A549 (cell line): ENCODE measurements around the gene FGGY. TPM values are rescaled to one million over a fixed set of nuclear protein-coding genes. Genes with fewer than 3 reads are reported as not detected.

Experiments
- ATAC-seq, 2 experiments: fragments of 200-7000 bp in 1 of 2; fragments of >200 bp in 1 of 2; cut with Nextera tagmentation in 1 of 2; cut with Tn5 transposase in 1 of 2; 3 replicates each; pipeline versions ENCODE4 v1.8.0 to v1.9.1; 2018 to 2020; ENCODE audit warnings: mild to moderate bottlenecking in 1 of 2, moderate library complexity in 1 of 2
- CTCF ChIA-PET: fragments of 300-600 bp; sonication (Branson Sonifier 250); formaldehyde crosslinking; extraction: SDS; loops from one replicate; lab custom pipeline; 2021; ENCODE audit warnings: antibody characterized with exemption, inconsistent platforms; lab: Yijun Ruan, JAX
- POLR2A ChIA-PET: fragments of 350-600 bp; formaldehyde crosslinking; extraction: SDS; loops from one replicate; lab custom pipeline; 2021; ENCODE audit warnings: antibody characterized with exemption, inconsistent platforms; lab: Yijun Ruan, JAX
- DNase-seq, 2 experiments: peaks; one replicate each; pipeline versions ENCODE4 v3.0.0 to v3.0.0-alpha.2; 2011 to 2016; ENCODE audit warnings: low read depth in 1 of 2, low spot score in 1 of 2
- FAIRE-seq: peaks from 2 replicates; lab custom pipeline; 2011; peaks lifted over from hg19 to GRCh38; lab: Jason Lieb, UNC
- H3K27ac ChIP-seq, 2 experiments: fragments of >200 bp; sonication (Bioruptor Twin); formaldehyde crosslinking; 3 replicates each; pipeline ENCODE4 v1.5.1; 2016 to 2017
- H3K4me1 ChIP-seq: fragments of >200 bp; sonication (Bioruptor Twin); formaldehyde crosslinking; 3 replicates; pipeline ENCODE4 v1.6.1; 2016
- H3K4me2 ChIP-seq: fragments of >200 bp; sonication (Bioruptor Twin); formaldehyde crosslinking; 3 replicates; pipeline ENCODE4 v1.6.1; 2016
- H3K4me3 ChIP-seq: fragments of >200 bp; sonication (Bioruptor Twin); formaldehyde crosslinking; 3 replicates; pipeline ENCODE4 v1.5.1; 2016
- H3K9me3 ChIP-seq: fragments of >200 bp; sonication (Bioruptor Twin); formaldehyde crosslinking; 3 replicates; pipeline ENCODE4 v1.6.1; 2016
- BCL3 ChIP-seq: fragments of >200 bp; sonication (Bioruptor Twin); formaldehyde crosslinking; IDR thresholded peaks from 3 replicates; pipeline ENCODE4 v1.6.1; 2016
- BHLHE40 ChIP-seq: IDR thresholded peaks from 2 replicates; pipeline ENCODE4 v1.6.1; 2012; ENCODE audit warnings: low read depth, low read length, inconsistent platforms
- CBX2 ChIP-seq: fragments of 200-600 bp; sonication (generic); IDR thresholded peaks from 2 replicates; pipeline ENCODE4 v1.6.1; 2016; ENCODE audit warnings: low read depth, mild to moderate bottlenecking, borderline replicate concordance
- CBX8 ChIP-seq: fragments of 200-600 bp; sonication (generic); IDR thresholded peaks from 2 replicates; pipeline ENCODE4 v1.6.1; 2016
- CEBPB ChIP-seq, 2 experiments: fragments of >200 bp in 1 of 2; sonication (Bioruptor Twin) in 1 of 2; formaldehyde crosslinking in 1 of 2; IDR thresholded peaks; 2 replicates each; pipeline ENCODE4 v1.6.1; 2012 to 2016
- CHD2 ChIP-seq: fragments of 150-350 bp; IDR thresholded peaks from 2 replicates; pipeline ENCODE4 v1.6.1; 2014; ENCODE audit warnings: low read length; ENCODE audit not compliant: partially characterized antibody
- CHD4 ChIP-seq: fragments of 200-600 bp; sonication (generic); IDR thresholded peaks from 2 replicates; pipeline ENCODE4 v1.6.1; 2016; ENCODE audit warnings: antibody characterized with exemption, mild to moderate bottlenecking, borderline replicate concordance
- EHMT2 ChIP-seq: fragments of 200-600 bp; sonication (generic); IDR thresholded peaks from 2 replicates; pipeline ENCODE4 v1.6.1; 2016; ENCODE audit warnings: antibody characterized with exemption, low read depth, mild to moderate bottlenecking, moderate library complexity
- ELK1 ChIP-seq: fragments of 150-350 bp; IDR thresholded peaks from 2 replicates; pipeline ENCODE4 v1.6.1; 2014; ENCODE audit warnings: low read depth, mild to moderate bottlenecking, low read length
- FOSB ChIP-seq: fragments of 250-450 bp; sonication (Bioruptor Pico); IDR thresholded peaks from 2 replicates; pipeline ENCODE4 v1.5.0; 2020; ENCODE audit warnings: mild to moderate bottlenecking, moderate library complexity
- FOXS1 ChIP-seq: fragments of 250-450 bp; sonication (Bioruptor Pico); IDR thresholded peaks from 2 replicates; pipeline ENCODE4 v1.5.0; 2020; ENCODE audit warnings: mild to moderate bottlenecking, moderate library complexity
- HEYL ChIP-seq: fragments of 250-450 bp; sonication (Bioruptor Pico); IDR thresholded peaks from 2 replicates; pipeline ENCODE4 v1.8.0; 2021; ENCODE audit warnings: mild to moderate bottlenecking, moderate library complexity
- HMGXB4 ChIP-seq: fragments of 250-450 bp; sonication (Bioruptor Pico); IDR thresholded peaks from 2 replicates; pipeline ENCODE4 v1.5.0; 2021; ENCODE audit warnings: mild to moderate bottlenecking, moderate library complexity, borderline replicate concordance
- HOXB13 ChIP-seq: fragments of 250-450 bp; sonication (Bioruptor Pico); IDR thresholded peaks from 2 replicates; pipeline ENCODE4 v1.5.0; 2020; ENCODE audit warnings: low read depth, mild to moderate bottlenecking, moderate library complexity
- JUNB ChIP-seq: fragments of >200 bp; sonication (Bioruptor Twin); formaldehyde crosslinking; IDR thresholded peaks from 2 replicates; pipeline ENCODE4 v1.6.1; 2016
- KDM5A ChIP-seq: fragments of 200-600 bp; sonication (generic); IDR thresholded peaks from 2 replicates; pipeline ENCODE4 v1.6.1; 2016; ENCODE audit warnings: antibody characterized with exemption, mild to moderate bottlenecking
- MAFK ChIP-seq: fragments of 450-650 bp; IDR thresholded peaks from 2 replicates; pipeline ENCODE4 v1.6.1; 2014; ENCODE audit not compliant: partially characterized antibody
- MAZ ChIP-seq: fragments of 150-350 bp; IDR thresholded peaks from 2 replicates; pipeline ENCODE4 v1.6.1; 2014; ENCODE audit warnings: antibody characterized with exemption, low read depth, low read length, borderline replicate concordance
- NPAS2 ChIP-seq: fragments of 250-450 bp; sonication (Bioruptor Pico); IDR thresholded peaks from 2 replicates; pipeline ENCODE4 v1.8.0; 2022; ENCODE audit warnings: mild to moderate bottlenecking, moderate library complexity, borderline replicate concordance
- NR3C1 ChIP-seq: fragments of >200 bp; sonication (Bioruptor Twin); formaldehyde crosslinking; IDR thresholded peaks from 3 replicates; pipeline ENCODE4 v1.6.1; 2017
- PHF8 ChIP-seq: fragments of 200-600 bp; sonication (generic); IDR thresholded peaks from 2 replicates; pipeline ENCODE4 v1.6.1; 2016; ENCODE audit warnings: low read depth, mild to moderate bottlenecking, antibody characterized with exemption, moderate library complexity, borderline replicate concordance
- POLR2AphosphoS2 ChIP-seq: conservative IDR thresholded peaks from 2 replicates; pipeline ENCODE4 v1.6.1; 2012; ENCODE audit warnings: low read length, improper control_type of control experiment, inconsistent platforms
- RAD21 ChIP-seq, 2 experiments: fragments of >200 bp in 1 of 2; sonication (Bioruptor Twin) in 1 of 2; formaldehyde crosslinking in 1 of 2; IDR thresholded peaks in 1 of 2; conservative IDR thresholded peaks in 1 of 2; 2 replicates in 1 of 2; 3 replicates in 1 of 2; pipeline ENCODE4 v1.6.1; 2012 to 2018; ENCODE audit warnings: inconsistent platforms in 1 of 2
- REST ChIP-seq: fragments of 200-600 bp; sonication (generic); IDR thresholded peaks from 2 replicates; pipeline ENCODE4 v1.6.1; 2016; ENCODE audit warnings: antibody characterized with exemption, mild to moderate bottlenecking, moderate library complexity
- SMC3 ChIP-seq: fragments of >200 bp; sonication (Bioruptor Twin); formaldehyde crosslinking; IDR thresholded peaks from 3 replicates; pipeline ENCODE4 v1.6.1; 2018; ENCODE audit warnings: inconsistent platforms
- SREBF2 ChIP-seq: fragments of 450-650 bp; IDR thresholded peaks from 2 replicates; pipeline ENCODE4 v1.6.1; 2014; ENCODE audit warnings: mild to moderate bottlenecking, moderate library complexity
- TFCP2L1 ChIP-seq: fragments of 250-450 bp; sonication (Bioruptor Pico); IDR thresholded peaks from 2 replicates; pipeline ENCODE4 v1.5.0; 2021; ENCODE audit warnings: mild to moderate bottlenecking
- TP53 ChIP-seq: fragments of 250-450 bp; sonication (Bioruptor Pico); IDR thresholded peaks from 2 replicates; pipeline ENCODE4 v1.5.0; 2021; ENCODE audit warnings: mild to moderate bottlenecking, moderate library complexity
- ZFP36 ChIP-seq: fragments of 450-650 bp; IDR thresholded peaks from 2 replicates; pipeline ENCODE4 v1.6.1; 2014; ENCODE audit warnings: borderline replicate concordance; ENCODE audit not compliant: partially characterized antibody
- ZNF302 ChIP-seq: fragments of 250-450 bp; sonication (Bioruptor Pico); IDR thresholded peaks from 2 replicates; pipeline ENCODE4 v1.9.0; 2021; ENCODE audit warnings: inconsistent platforms, mild to moderate bottlenecking, moderate library complexity
- ZSCAN20 ChIP-seq: fragments of 250-450 bp; sonication (Bioruptor Pico); IDR thresholded peaks from 2 replicates; pipeline ENCODE4 v1.8.0; 2022; ENCODE audit warnings: mild to moderate bottlenecking, moderate library complexity
- WGBS: methylation state at CpG from one replicate; pipeline ENCODE4 v1.1.6; 2017; ENCODE audit errors: missing lambda C conversion rate; 5-methylcytosine and 5-hydroxymethylcytosine counted together
- polyA plus RNA-seq, 4 experiments: library from polyadenylated mRNA; depleted of rRNA in 3 of 4; stranded (reverse); fragments of >200 nt; fragmentation: RNase III in 1 of 4; extraction: RNeasy Plus Mini Kit Qiagen cat#74134 plus additional on column Dnase treatment in 1 of 4; gene quantifications; 2 replicates in 3 of 4; 3 replicates in 1 of 4; pipeline ENCODE4 v1.2.3, GENCODE V29; 2011 to 2017

FGGY gene
- polyA plus RNA-seq, 2 of the 4 experiments (the other 2 are of a cell fraction), result 2.9 to 4.8 TPM

GRCh38 chr1:59411147-59411546 lies 114.3 kb downstream of the FGGY start:
- ATAC-seq, result no peak
- Histone ChIP-seq H3K4me2 (no peak overlapping the region), H3K4me3 (no peak overlapping the region), H3K4me1 (no peaks in the 10 kb centered on the region), H3K27ac (no peak overlapping the region), H3K9me3 (no peaks in the 10 kb centered on the region)
- POLR2A ChIA-PET, result no interaction called here
- CTCF ChIA-PET, result no interaction called here
- WGBS, result 78% methylated on average over 3 of the region's 3 CpGs
- DNase-seq, result no peak
- TF ChIP-seq BHLHE40, result no peak
- TF ChIP-seq HMGXB4 (CRISPR knock-in tag), result no peak
- TF ChIP-seq TP53 (CRISPR knock-in tag), result no peak
- no peak for TF ChIP-seq CHD4
- no peak for TF ChIP-seq SMC3
- TF ChIP-seq BCL3, result no peak
- TF ChIP-seq NPAS2 (CRISPR knock-in tag), result no peak
- TF ChIP-seq HEYL (CRISPR knock-in tag), result no peak
- TF ChIP-seq ZNF302 (CRISPR knock-in tag), result no peak
- TF ChIP-seq ZFP36, result no peak
- no peak for TF ChIP-seq NR3C1
- TF ChIP-seq CBX8, result no peak
- no peak for TF ChIP-seq MAZ
- no peak for TF ChIP-seq CBX2
- TF ChIP-seq ZSCAN20 (CRISPR knock-in tag), result no peak
- TF ChIP-seq TFCP2L1 (CRISPR knock-in tag), result no peak
- TF ChIP-seq HOXB13, result no peak
- no peak for TF ChIP-seq PHF8
- FAIRE-seq, result no peak

- CTCF ChIA-PET, result no interaction called here
- POLR2A ChIA-PET, result no interaction called here
- no peak for FAIRE-seq
Measured at GRCh38 chr1:59412718-59413326, 115.9 kb downstream of the FGGY start.

GRCh38 chr1:59413327-59413720 lies 116.4 kb downstream of the FGGY start:
- no peaks in the 10 kb centered on the region for H3K4me1 ChIP-seq
- WGBS, result 75% methylated on average over 1 of the region's 1 CpG
- H3K4me2 ChIP-seq, result no peak overlapping the region
- H3K27ac ChIP-seq, result no peak overlapping the region
- no peak overlapping the region for H3K4me3 ChIP-seq
- H3K9me3 ChIP-seq, result no peaks in the 10 kb centered on the region
- POLR2A ChIA-PET, result no interaction called here
- no peak for ATAC-seq
- CTCF ChIA-PET, result no interaction called here
- no peak for FAIRE-seq
- DNase-seq, result no peak
- TF ChIP-seq ELK1 (no peak), REST (no peak), CHD2 (no peak), KDM5A (no peak), NPAS2 (CRISPR knock-in tag) (no peak), SREBF2 (no peak), SMC3 (no peak), MAFK (no peak), TFCP2L1 (CRISPR knock-in tag) (no peak), FOXS1 (no peak), JUNB (no peak), FOSB (CRISPR knock-in tag) (no peak), CBX2 (no peak)

More at GRCh38 chr1:59412718-59413326, 115.9 kb downstream of the FGGY start:
- DNase-seq (no peak), ATAC-seq (no peak)
- Histone ChIP-seq H3K4me1 (no peaks in the 10 kb centered on the region), H3K4me2 (no peak overlapping the region), H3K27ac (no peak overlapping the region), H3K9me3 (no peaks in the 10 kb centered on the region), H3K4me3 (no peak overlapping the region)
- TF ChIP-seq CHD4, result no peak
- TF ChIP-seq CEBPB (IDR thresholded peaks at IDR 0.05), result no peak
- no peak for TF ChIP-seq POLR2AphosphoS2
- no peak for TF ChIP-seq TP53 (CRISPR knock-in tag)
- no peak for TF ChIP-seq RAD21 (conservative IDR thresholded peaks at IDR 0.05 in 1 of 2, IDR thresholded peaks at IDR 0.05 in 1 of 2)
- no peak for TF ChIP-seq EHMT2
- 56% methylated on average over 2 of the region's 2 CpGs for WGBS
